Measurements from ENCODE around the gene CTDP1.

The CTDP1 gene

DNA sequence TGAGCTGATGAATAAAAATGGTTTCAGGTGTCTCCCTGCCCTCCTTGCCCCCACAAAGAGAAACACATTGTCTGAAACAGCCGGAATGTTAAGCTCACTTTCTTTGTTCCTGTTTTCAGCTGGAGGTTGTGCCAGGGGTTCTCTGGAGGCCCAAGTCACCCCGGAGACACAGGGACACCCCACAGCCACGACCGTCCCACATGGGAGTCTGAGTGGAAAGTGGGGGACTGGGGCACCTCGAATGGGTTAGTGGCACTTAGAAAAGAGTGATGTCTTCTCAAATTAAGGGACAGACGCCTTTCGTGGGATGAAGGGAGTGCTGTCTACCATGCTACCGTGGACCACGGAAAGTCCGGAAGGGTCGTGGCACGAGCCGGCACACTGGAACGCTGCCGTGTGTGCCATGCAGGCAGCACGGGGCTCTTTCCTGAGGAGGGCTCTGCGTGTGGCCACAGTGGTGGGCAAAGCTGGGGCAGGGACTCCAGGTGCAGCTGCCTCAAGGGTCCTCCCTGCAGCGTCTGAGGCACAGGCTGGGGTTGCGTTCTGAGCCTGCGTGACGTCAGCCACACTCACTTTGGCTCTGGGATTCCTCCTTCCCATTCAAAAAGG lies 39.4 kb upstream of the CTDP1 start:
- DNase-seq (ENCODE audit: low spot score): no peak
- TF ChIP-seq, protein P1, sequence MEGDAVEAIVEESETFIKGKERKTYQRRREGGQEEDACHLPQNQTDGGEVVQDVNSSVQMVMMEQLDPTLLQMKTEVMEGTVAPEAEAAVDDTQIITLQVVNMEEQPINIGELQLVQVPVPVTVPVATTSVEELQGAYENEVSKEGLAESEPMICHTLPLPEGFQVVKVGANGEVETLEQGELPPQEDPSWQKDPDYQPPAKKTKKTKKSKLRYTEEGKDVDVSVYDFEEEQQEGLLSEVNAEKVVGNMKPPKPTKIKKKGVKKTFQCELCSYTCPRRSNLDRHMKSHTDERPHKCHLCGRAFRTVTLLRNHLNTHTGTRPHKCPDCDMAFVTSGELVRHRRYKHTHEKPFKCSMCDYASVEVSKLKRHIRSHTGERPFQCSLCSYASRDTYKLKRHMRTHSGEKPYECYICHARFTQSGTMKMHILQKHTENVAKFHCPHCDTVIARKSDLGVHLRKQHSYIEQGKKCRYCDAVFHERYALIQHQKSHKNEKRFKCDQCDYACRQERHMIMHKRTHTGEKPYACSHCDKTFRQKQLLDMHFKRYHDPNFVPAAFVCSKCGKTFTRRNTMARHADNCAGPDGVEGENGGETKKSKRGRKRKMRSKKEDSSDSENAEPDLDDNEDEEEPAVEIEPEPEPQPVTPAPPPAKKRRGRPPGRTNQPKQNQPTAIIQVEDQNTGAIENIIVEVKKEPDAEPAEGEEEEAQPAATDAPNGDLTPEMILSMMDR (IDR thresholded peaks at IDR 0.05; ENCODE audit: extremely low read depth, insufficient read depth, missing control alignments): no peak
- in situ Hi-C loops (cut with MboI; ENCODE audit: low pct_unique_long_range_greater_than_20kb, low sequenced_read_pairs, unreplicated experiment): loop anchor here (10.0 kb wide), 1 partner anchor 265 kb away; no protein-coding TSS in a partner anchor

DNA sequence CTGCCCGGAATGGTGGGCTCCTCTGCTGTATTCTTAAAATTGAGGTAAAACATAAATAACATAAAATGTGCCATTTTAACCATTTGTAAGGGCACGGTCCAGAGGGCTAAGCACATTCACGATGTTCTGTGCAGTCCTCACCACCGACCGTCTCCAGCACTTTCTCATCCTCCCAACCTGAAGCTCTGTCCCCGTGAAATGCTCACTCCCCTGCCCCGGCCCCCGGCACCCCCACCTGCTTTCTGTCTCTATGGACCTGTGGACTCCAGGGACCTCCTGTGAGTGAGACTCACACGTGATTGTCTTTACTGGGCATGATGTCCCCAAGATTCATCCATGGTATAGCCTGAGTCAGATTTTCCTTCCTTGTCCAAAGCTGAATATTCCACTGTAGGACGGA lies 38.7 kb upstream of the CTDP1 start:
- TF ChIP-seq, protein P1 (IDR thresholded peaks at IDR 0.05; ENCODE audit: extremely low read depth, insufficient read depth, missing control alignments): no peak
- no peak for DNase-seq (ENCODE audit: low spot score)
- in situ Hi-C loops (cut with MboI; ENCODE audit: low pct_unique_long_range_greater_than_20kb, low sequenced_read_pairs, unreplicated experiment): loop anchor here (10.0 kb wide), 1 partner anchor 266 kb away; no protein-coding TSS in a partner anchor

DNA sequence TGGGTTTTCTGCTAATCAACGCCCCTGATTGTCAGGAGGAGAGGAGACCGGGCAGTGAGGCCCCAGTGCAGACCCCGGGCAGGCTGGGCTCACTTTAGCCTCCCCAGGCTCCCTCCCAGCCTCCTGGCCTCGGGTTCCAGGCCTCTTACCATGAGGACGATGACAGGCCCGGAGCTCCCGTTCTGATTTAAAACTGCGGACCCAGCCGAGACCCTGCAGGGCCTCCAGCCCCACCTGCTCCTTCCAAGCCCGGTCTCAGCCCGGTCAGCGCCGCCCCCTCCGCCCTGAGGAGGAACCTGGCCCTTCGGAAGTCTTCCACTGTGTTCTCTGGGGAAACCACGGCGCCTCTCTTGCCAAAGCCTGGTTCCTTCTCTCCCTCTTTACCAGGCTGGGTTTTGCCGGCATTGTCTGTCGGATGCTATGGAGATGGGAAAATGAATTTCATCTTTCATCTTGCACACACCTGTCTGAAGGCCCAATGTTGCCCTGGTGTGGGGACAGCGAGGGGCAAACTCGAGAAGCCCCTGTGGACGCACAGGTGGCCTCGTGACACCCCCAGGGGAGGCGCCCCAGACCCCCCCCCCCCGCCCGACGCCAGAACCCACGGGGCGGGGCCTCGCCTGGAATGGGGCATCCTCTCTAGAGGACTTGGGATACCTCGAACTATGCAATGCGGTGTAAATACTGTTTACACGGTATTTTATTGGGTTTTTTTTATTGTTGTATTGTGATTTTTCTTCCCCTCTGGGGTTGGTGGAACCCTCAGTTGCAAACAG lies 37.7 kb upstream of the CTDP1 start:
- DNase-seq (ENCODE audit: low spot score): no peak
- in situ Hi-C loops (cut with MboI; ENCODE audit: low pct_unique_long_range_greater_than_20kb, low sequenced_read_pairs, unreplicated experiment): loop anchor here (10.0 kb wide), 1 partner anchor 267 kb away; no protein-coding TSS in a partner anchor
- TF ChIP-seq, protein P1 (IDR thresholded peaks at IDR 0.05; ENCODE audit: extremely low read depth, insufficient read depth, missing control alignments): no peak

DNA sequence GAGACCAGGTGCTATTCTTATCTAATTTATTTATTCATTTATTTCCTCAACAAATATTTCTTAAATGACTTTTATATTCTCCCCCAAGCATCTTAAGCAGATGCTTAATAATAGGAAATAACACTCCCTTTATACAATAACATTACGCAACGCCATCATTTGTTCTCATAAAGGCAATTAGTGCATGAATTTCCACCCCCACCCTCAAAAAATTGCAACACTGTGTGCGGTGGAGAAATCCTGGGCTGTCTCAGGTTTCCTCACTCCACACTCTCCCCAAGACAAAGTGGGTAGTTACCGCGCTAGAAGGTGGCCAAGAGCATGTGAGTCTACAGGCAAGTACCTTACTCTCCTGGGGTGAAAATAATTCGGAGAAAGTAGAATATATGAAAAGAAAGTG lies 37.0 kb upstream of the CTDP1 start:
- in situ Hi-C loops (cut with MboI; ENCODE audit: low pct_unique_long_range_greater_than_20kb, low sequenced_read_pairs, unreplicated experiment): loop anchor here (10.0 kb wide), 1 partner anchor 268 kb away; no protein-coding TSS in a partner anchor
- no peak for DNase-seq (ENCODE audit: low spot score)
- TF ChIP-seq, protein P1 (IDR thresholded peaks at IDR 0.05; ENCODE audit: extremely low read depth, insufficient read depth, missing control alignments): no peak

DNA sequence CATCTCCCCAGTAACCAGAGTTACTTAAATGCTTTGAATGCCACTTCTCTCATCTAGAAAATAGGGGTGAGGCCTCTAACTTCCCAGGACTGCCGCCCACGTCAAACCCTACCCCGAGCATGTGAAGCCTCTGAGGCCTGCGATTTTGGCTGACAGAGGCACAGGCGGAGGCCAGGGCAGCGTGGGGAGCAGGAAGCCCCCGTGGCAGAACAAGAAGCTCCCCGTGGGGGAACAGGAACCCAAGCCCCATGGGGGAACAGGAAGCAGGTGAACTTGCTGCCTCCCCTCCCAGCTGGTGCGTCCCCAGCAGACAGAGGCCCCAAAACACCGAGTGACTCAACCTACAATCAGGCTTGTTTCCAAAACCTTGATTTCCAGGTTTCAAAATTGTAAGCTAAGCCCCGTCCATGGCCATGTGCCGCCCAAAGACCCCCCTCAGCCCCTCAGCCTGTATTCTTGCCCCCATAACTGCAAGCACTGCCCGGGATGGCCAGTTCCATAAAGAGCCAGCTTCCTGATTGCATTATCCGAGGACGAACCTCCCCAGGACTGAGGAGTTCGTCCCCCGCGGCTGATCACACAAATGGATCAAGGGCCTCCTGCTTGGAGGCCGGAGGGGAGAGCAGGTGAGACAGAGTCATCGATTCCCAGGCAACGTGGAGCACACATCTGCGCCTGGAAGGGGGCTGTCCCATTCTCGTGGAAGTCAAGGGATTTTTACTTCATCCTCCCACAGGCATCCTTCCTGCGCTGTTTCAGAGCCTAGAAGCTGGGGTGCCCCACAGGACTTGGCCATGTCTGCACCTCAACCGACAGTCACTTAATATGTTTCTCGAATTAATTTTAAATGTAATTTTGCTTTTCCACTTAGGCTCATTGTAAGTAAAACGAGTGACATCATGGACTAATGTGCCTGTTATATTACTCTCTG lies 36.3 kb upstream of the CTDP1 start:
- in situ Hi-C loops (cut with MboI; ENCODE audit: low pct_unique_long_range_greater_than_20kb, low sequenced_read_pairs, unreplicated experiment): loop anchor here (10.0 kb wide), 1 partner anchor 269 kb away; no protein-coding TSS in a partner anchor
- peak; percentile 62 for DNase-seq (ENCODE audit: low spot score)

More for the DNA sequence above, 36.3 kb upstream of the CTDP1 start:
- TF ChIP-seq, protein P1 (IDR thresholded peaks at IDR 0.05; ENCODE audit: extremely low read depth, insufficient read depth, missing control alignments): no peak

All from GM13977 (cell line).